Nephron (organoid): Measurements from ENCODE around the gene TFAP2E.

Experiments
- H3K27ac Mint-ChIP-seq, 3 experiments: 2 replicates each; pipeline ENCODE4 v1.8.0; 2020; ENCODE audit warnings: mixed read lengths in 3 of 3, mild to moderate bottlenecking in 2 of 3, moderate library complexity in 1 of 3
- H3K27me3 Mint-ChIP-seq: 2 replicates; pipeline ENCODE4 v1.8.0; 2021; ENCODE audit warnings: low read depth, mild to moderate bottlenecking, moderate library complexity, mixed read lengths
- H3K36me3 Mint-ChIP-seq: 2 replicates; pipeline ENCODE4 v1.8.0; 2020; ENCODE audit warnings: low read depth, mixed read lengths
- H3K4me1 Mint-ChIP-seq: 2 replicates; pipeline ENCODE4 v1.8.0; 2020; ENCODE audit warnings: mixed read lengths
- H3K4me3 Mint-ChIP-seq, 3 experiments: 2 replicates each; pipeline ENCODE4 v1.8.0; 2020; ENCODE audit warnings: mild to moderate bottlenecking in 3 of 3, mixed read lengths in 3 of 3, moderate library complexity in 2 of 3
- H3K9me3 Mint-ChIP-seq: 2 replicates; pipeline ENCODE4 v1.8.0; 2020; ENCODE audit warnings: mixed read lengths
- CTCF ChIP-seq, 3 experiments: fragments of 200-600 bp; sonication (generic); IDR thresholded peaks; one replicate each; pipeline ENCODE4 v1.5.0; 2021; ENCODE audit warnings: antibody characterized with exemption in 3 of 3; ENCODE audit not compliant: unreplicated experiment in 3 of 3

Gene TFAP2E

DNA sequence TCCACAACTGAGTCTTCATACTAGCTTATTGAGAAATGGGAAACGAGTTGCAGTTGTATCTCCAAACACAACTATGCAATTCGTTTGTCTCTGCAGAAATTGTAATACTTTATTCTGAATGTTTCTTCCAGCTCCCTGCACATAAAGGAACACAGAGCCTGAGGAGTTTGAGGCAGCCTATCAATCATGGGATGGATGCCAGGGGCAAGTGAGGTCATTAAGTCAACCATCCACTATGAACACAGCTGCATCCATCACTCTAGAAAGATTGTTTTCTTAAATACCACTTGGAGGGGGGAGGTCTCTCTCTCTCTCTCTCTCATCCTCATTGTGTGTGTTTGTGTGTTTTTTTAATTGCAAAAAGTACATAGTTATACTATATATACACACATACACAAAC, 71.1 kb downstream of the TFAP2E start:
- H3K4me3 Mint-ChIP-seq, result peak overlapping the region; percentile 47 to 84 (median 66)
- peaks cover 52% of the 10 kb centered on the region for H3K27me3 Mint-ChIP-seq

More for the DNA sequence above, 71.1 kb downstream of the TFAP2E start:
- TF ChIP-seq CTCF (IDR thresholded peaks at IDR 0.05; ENCODE audit: unreplicated experiment in 3 of 3), result no peak
- Mint-ChIP-seq H3K27ac (no peak overlapping the region), H3K4me1 (peaks cover 17% of the 10 kb centered on the region), H3K9me3 (no peaks in the 10 kb centered on the region), H3K36me3 (no peaks in the 10 kb centered on the region)
